ENCODE measurements around the gene CDKAL1.
A peak's percentile ranks its signal among the peaks of the same experiment; 100 is the strongest.

The CDKAL1 gene

GRCh38 chr6:20943922-20944321, 409.7 kb downstream of the CDKAL1 start:
- no peaks in the 10 kb centered on the region for H3K9me2 ChIP-seq (replicated peaks; ENCODE audit: low read depth, low read length)
- peaks cover 2% of the 10 kb centered on the region for H4K20me1 ChIP-seq (ENCODE audit: insufficient read depth, low read length, poor library complexity, severe bottlenecking)
- H3K9me3 ChIP-seq (ENCODE audit: insufficient read depth, low read depth, low read length), result peaks cover 4% of the 10 kb centered on the region; the same call in 1 of the 2 replicates
- no peaks in the 10 kb centered on the region for H3K79me2 ChIP-seq (ENCODE audit: insufficient read depth, low read length)
- no peaks in the 10 kb centered on the region for H3F3A ChIP-seq (ENCODE audit: low read depth)
- no peaks in the 10 kb centered on the region; the same call in 1 of the 2 replicates for H3K36me3 ChIP-seq (ENCODE audit: insufficient read depth, low read length)
- no peak overlapping the region for H3K9ac ChIP-seq (ENCODE audit: low read depth, low read length, poor library complexity, severe bottlenecking)
- no peaks in the 10 kb centered on the region for H3K27me3 ChIP-seq (ENCODE audit: insufficient read depth, low read length, poor library complexity, severe bottlenecking)
- TF ChIP-seq EZH2phosphoT487 (IDR thresholded peaks at IDR 0.05; ENCODE audit: borderline replicate concordance), result no peak
- TF ChIP-seq CTCF (conservative IDR thresholded peaks at IDR 0.05; ENCODE audit: low read length), result no peak
- H3K4me3 ChIP-seq (ENCODE audit: low read length, poor library complexity, severe bottlenecking), result no peak overlapping the region
- no peak overlapping the region for H2AFZ ChIP-seq (ENCODE audit: low read length)
- peaks cover 11% of the 10 kb centered on the region for H3K4me1 ChIP-seq (ENCODE audit: insufficient read depth, low read length, poor library complexity, severe bottlenecking)
- no peak overlapping the region for H3K4me2 ChIP-seq (ENCODE audit: low read depth, low read length, poor library complexity, severe bottlenecking)

GRCh38 chr6:20946022-20946421, 411.8 kb downstream of the CDKAL1 start:
- Histone ChIP-seq H3K79me2 (ENCODE audit: insufficient read depth, low read length) (no peaks in the 10 kb centered on the region), H3K9me3 (ENCODE audit: insufficient read depth, low read depth, low read length) (peaks cover 4% of the 10 kb centered on the region; the same call in 1 of the 2 replicates), H3F3A (ENCODE audit: low read depth) (no peaks in the 10 kb centered on the region), H3K4me2 (ENCODE audit: low read depth, low read length, poor library complexity, severe bottlenecking) (no peak overlapping the region), H3K4me3 (ENCODE audit: low read length, poor library complexity, severe bottlenecking) (no peak overlapping the region), H2AFZ (ENCODE audit: low read length) (no peak overlapping the region), H4K20me1 (ENCODE audit: insufficient read depth, low read length, poor library complexity, severe bottlenecking) (peaks cover 2% of the 10 kb centered on the region), H3K9ac (ENCODE audit: low read depth, low read length, poor library complexity, severe bottlenecking) (no peak overlapping the region), H3K4me1 (ENCODE audit: insufficient read depth, low read length, poor library complexity, severe bottlenecking) (peaks cover 4% of the 10 kb centered on the region), H3K27me3 (ENCODE audit: insufficient read depth, low read length, poor library complexity, severe bottlenecking) (no peaks in the 10 kb centered on the region), H3K36me3 (ENCODE audit: insufficient read depth, low read length) (no peaks in the 10 kb centered on the region; the same call in 1 of the 2 replicates), H3K9me2 (replicated peaks; ENCODE audit: low read depth, low read length) (no peaks in the 10 kb centered on the region)
- TF ChIP-seq CTCF (conservative IDR thresholded peaks at IDR 0.05; ENCODE audit: low read length) (peak; percentile 53), EZH2phosphoT487 (IDR thresholded peaks at IDR 0.05; ENCODE audit: borderline replicate concordance) (no peak)

- Histone ChIP-seq H3F3A (ENCODE audit: low read depth) (no peaks in the 10 kb centered on the region), H3K79me2 (ENCODE audit: insufficient read depth, low read length) (no peaks in the 10 kb centered on the region), H4K20me1 (ENCODE audit: insufficient read depth, low read length, poor library complexity, severe bottlenecking) (peaks cover 2% of the 10 kb centered on the region), H3K4me1 (ENCODE audit: insufficient read depth, low read length, poor library complexity, severe bottlenecking) (peaks cover 4% of the 10 kb centered on the region), H3K9me3 (ENCODE audit: insufficient read depth, low read depth, low read length) (peaks cover 4% of the 10 kb centered on the region; the same call in 1 of the 2 replicates), H3K9ac (ENCODE audit: low read depth, low read length, poor library complexity, severe bottlenecking) (no peak overlapping the region), H3K36me3 (ENCODE audit: insufficient read depth, low read length) (no peaks in the 10 kb centered on the region; the same call in 1 of the 2 replicates), H3K27me3 (ENCODE audit: insufficient read depth, low read length, poor library complexity, severe bottlenecking) (no peaks in the 10 kb centered on the region), H3K4me3 (ENCODE audit: low read length, poor library complexity, severe bottlenecking) (no peak overlapping the region), H3K4me2 (ENCODE audit: low read depth, low read length, poor library complexity, severe bottlenecking) (no peak overlapping the region), H2AFZ (ENCODE audit: low read length) (no peak overlapping the region), H3K9me2 (replicated peaks; ENCODE audit: low read depth, low read length) (no peaks in the 10 kb centered on the region)
- TF ChIP-seq EZH2phosphoT487 (IDR thresholded peaks at IDR 0.05; ENCODE audit: borderline replicate concordance) (no peak), CTCF (conservative IDR thresholded peaks at IDR 0.05; ENCODE audit: low read length) (no peak)
Observed at GRCh38 chr6:20946890-20947289, 412.6 kb downstream of the CDKAL1 start.
